Ishikawa (cell line): ENCODE results near the gene HOXD13.
A peak's percentile ranks its signal among the peaks of the same experiment; 100 is the strongest.

Experiments used
- CEBPB ChIP-seq: IDR thresholded peaks from 2 replicates; pipeline ENCODE4 v1.6.1; 2012
- CREB1 ChIP-seq: IDR thresholded peaks from 2 replicates; pipeline ENCODE4 v1.6.1; 2012; ENCODE audit warnings: low read depth
- EGR1 ChIP-seq: IDR thresholded peaks from 2 replicates; pipeline ENCODE4 v1.6.1; 2012
- EP300 ChIP-seq: IDR thresholded peaks from 2 replicates; pipeline ENCODE4 v1.6.1; 2012; ENCODE audit warnings: borderline replicate concordance
- FOXM1 ChIP-seq: IDR thresholded peaks from 2 replicates; pipeline ENCODE4 v1.6.1; 2012; ENCODE audit warnings: low read depth, borderline replicate concordance
- NFIC ChIP-seq: IDR thresholded peaks from 2 replicates; pipeline ENCODE4 v1.6.1; 2012
- RAD21 ChIP-seq: IDR thresholded peaks from 2 replicates; pipeline ENCODE4 v1.6.1; 2012; ENCODE audit warnings: low read depth
- REST ChIP-seq: IDR thresholded peaks from 2 replicates; pipeline ENCODE4 v1.6.1; 2012; ENCODE audit warnings: low read depth, mild to moderate bottlenecking
- TAF1 ChIP-seq: IDR thresholded peaks from 2 replicates; pipeline ENCODE4 v1.6.1; 2012; ENCODE audit warnings: low read depth, mild to moderate bottlenecking
- TCF12 ChIP-seq: IDR thresholded peaks from 2 replicates; pipeline ENCODE4 v1.6.1; 2012; ENCODE audit warnings: low read depth
- TEAD4 ChIP-seq: IDR thresholded peaks from 2 replicates; pipeline ENCODE4 v1.6.1; 2012
- YY1 ChIP-seq: IDR thresholded peaks from 2 replicates; pipeline ENCODE4 v1.6.1; 2012; ENCODE audit warnings: low read depth
- ZBTB7A ChIP-seq: IDR thresholded peaks from 2 replicates; pipeline ENCODE4 v1.6.1; 2012; ENCODE audit warnings: low read depth
- TF ChIP-seq, protein P1 (sequence below): IDR thresholded peaks from 2 replicates; pipeline ENCODE4 v1.6.1; 2012
- TF ChIP-seq, protein P2 (sequence below): IDR thresholded peaks from 2 replicates; pipeline ENCODE4 v1.6.1; 2012

Gene HOXD13

GRCh38 chr2:176125772-176126054 lies 33.2 kb downstream of the HOXD13 start:
- TF ChIP-seq TEAD4 (no peak), RAD21 (no peak), FOXM1 (no peak), EP300 (no peak), TCF12 (no peak), ZBTB7A (no peak), REST (no peak), CEBPB (no peak), EGR1 (no peak), CREB1 (no peak), NFIC (no peak), TAF1 (no peak)
- TF ChIP-seq, protein P1, sequence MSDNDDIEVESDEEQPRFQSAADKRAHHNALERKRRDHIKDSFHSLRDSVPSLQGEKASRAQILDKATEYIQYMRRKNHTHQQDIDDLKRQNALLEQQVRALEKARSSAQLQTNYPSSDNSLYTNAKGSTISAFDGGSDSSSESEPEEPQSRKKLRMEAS = no peak
- TF ChIP-seq, protein P2, sequence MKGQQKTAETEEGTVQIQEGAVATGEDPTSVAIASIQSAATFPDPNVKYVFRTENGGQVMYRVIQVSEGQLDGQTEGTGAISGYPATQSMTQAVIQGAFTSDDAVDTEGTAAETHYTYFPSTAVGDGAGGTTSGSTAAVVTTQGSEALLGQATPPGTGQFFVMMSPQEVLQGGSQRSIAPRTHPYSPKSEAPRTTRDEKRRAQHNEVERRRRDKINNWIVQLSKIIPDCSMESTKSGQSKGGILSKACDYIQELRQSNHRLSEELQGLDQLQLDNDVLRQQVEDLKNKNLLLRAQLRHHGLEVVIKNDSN = no peak

DNA sequence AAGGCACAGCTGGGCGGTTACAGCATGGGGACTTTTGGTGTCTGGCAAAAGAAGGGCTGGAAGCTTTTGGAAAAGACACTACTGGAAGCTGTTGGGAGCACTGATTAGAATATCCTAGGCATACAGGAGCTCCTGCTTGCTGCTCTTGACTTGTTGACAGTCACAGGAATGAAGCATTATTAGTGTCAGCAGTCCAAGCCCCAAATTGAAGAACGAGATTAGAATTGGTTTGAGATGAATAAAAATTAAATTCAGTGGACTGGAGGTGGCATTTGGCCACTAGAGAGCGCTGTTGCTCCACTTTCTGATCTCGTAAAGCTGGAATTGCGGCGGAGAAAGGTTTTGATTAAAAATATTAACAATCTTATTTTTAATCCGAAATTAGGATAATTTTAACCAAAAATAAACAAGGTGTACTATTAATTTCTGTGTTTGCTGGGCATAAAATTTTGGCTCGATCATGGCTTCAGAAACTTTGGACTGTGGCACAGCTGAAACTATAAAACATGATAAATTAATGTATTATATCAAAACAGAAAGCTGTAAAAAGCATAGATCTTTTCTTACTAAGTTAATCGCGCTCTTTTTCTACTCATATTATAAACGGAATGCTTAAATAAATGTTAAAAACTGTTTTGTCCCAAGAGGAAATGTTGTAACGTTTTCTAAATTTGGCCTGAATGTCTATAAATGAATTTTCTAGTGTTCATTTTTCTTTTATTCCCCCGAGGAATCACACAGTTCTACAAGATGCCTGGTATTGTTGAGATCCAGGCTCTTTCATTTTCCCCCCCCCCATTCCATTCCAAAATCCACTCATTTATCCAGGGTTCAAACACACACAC lies 34.6 kb downstream of the HOXD13 start:
- TF ChIP-seq, protein P2 = no peak
- TF ChIP-seq RAD21 (peak; percentile 87), YY1 (no peak), TEAD4 (no peak)

- TF ChIP-seq CEBPB (no peak), ZBTB7A (no peak), YY1 (no peak)
- TF ChIP-seq, protein P2 = no peak
These were observed 35.2 kb downstream of the HOXD13 start for GRCh38 chr2:176127774-176128072.

- TF ChIP-seq FOXM1 (no peak), ZBTB7A (no peak), NFIC (no peak), TAF1 (no peak), YY1 (no peak), CREB1 (no peak), RAD21 (no peak), EP300 (no peak), TEAD4 (no peak), REST (no peak), EGR1 (no peak), CEBPB (no peak), TCF12 (no peak)
- TF ChIP-seq, protein P1 = no peak
- TF ChIP-seq, protein P2 = no peak
These were observed 35.9 kb downstream of the HOXD13 start for GRCh38 chr2:176128172-176128981.
